SKM-1 (cell line): ENCODE measurements around the gene TMEM88.

Experiments
- DNase-seq: peaks from one replicate; lab custom pipeline; 2025; ENCODE audit not compliant: unreplicated experiment; lab: John Stamatoyannopoulos, UW

The TMEM88 gene

GRCh38 chr17:7833011-7833794, 21.7 kb upstream of the TMEM88 start:
- DNase-seq = no peak

GRCh38 chr17:7833795-7834541, 20.9 kb upstream of the TMEM88 start, which contains the start of gene KDM6B:
Gene KDM6B, plus strand, starts transcription at chr17:7834217. Its CDS starts 11,338 bp downstream, at chr17:7845555.
- DNase-seq = peak; percentile 54

GRCh38 chr17:7834542-7834956, 20.3 kb upstream of the TMEM88 start:
- DNase-seq = no peak

- DNase-seq = peak; percentile 42
Observed at GRCh38 chr17:7834957-7835813, 19.7 kb upstream of the TMEM88 start.

DNA sequence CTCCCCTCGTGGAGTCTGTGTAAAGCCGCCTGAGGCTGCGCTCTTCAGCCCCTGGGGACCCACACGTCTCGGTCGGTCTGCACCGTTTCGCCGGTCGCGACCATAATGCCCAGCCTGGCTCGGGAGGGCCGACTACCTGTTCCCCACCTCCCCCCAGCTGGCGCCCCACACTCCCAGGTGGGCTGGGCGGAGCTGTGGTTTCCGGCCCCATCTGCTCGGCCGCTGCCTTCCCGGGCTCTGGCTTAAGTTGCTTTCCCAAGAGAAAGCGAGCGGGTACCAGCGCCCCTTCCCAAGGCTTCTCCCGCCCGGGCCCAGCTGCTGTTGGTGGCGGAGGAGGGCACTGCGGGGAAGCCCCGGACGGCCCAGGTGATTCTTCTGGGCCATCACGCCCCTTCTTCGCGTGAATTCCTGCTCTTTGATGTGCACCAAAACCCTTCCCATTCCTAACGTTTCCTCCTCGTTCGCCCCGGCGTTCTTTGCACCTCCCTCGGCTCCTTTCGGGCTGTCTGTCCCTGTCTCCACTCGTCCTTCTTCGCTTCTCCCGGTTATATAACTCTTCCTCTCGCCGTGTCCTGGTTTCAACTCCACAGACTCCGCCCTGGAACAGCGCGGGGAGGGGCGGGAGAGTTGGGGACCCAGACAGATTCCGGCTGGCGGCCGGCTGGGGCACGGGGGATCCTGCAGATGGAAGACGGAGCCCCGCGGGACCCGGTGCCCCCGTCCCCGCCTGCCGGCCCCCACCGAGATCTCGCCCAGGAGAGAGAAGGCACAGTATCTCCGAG, 18.9 kb upstream of the TMEM88 start:
- DNase-seq = no peak

DNA sequence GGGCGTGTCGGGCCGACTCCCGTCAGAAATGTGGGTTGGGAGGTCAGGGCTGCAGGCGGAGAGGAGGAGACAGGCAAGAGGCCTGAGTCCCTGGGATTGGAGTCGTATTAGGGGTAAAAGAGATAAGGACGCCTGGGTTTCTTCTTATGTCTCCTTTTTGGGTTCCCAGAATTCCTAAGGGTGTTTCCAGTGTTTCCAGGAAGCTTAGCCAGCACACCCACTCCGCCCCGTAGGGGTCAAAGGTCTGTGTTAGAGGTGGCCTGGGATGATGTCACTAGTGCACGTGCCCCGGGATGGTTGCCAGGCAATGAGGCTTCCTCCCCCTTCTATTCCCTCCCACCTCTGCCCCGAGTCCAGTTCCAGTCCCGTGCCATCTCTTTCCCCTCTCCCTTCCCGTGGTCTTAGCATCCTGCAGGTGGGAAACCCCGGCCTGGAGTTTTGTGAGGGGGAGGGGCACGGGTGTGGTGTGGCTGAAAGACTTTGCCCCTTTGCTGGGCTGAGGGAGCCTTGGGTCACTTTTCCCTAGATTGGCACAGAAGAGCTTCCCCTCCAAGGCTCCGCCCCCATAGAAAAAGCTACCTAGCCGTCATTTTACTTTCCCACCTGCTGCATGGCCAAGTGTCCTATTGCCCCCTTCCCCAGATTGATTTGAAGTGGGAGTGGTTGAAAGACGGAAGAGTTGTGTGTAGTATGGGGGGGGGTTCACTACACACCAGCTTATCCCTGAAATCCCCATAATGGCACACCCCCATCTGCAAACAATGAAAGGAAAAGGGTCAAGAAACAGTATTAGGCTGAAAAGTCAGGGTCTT, 18.1 kb upstream of the TMEM88 start:
- peak; percentile 55 for DNase-seq

GRCh38 chr17:7837408-7838088, 17.3 kb upstream of the TMEM88 start:
- no peak for DNase-seq

DNA sequence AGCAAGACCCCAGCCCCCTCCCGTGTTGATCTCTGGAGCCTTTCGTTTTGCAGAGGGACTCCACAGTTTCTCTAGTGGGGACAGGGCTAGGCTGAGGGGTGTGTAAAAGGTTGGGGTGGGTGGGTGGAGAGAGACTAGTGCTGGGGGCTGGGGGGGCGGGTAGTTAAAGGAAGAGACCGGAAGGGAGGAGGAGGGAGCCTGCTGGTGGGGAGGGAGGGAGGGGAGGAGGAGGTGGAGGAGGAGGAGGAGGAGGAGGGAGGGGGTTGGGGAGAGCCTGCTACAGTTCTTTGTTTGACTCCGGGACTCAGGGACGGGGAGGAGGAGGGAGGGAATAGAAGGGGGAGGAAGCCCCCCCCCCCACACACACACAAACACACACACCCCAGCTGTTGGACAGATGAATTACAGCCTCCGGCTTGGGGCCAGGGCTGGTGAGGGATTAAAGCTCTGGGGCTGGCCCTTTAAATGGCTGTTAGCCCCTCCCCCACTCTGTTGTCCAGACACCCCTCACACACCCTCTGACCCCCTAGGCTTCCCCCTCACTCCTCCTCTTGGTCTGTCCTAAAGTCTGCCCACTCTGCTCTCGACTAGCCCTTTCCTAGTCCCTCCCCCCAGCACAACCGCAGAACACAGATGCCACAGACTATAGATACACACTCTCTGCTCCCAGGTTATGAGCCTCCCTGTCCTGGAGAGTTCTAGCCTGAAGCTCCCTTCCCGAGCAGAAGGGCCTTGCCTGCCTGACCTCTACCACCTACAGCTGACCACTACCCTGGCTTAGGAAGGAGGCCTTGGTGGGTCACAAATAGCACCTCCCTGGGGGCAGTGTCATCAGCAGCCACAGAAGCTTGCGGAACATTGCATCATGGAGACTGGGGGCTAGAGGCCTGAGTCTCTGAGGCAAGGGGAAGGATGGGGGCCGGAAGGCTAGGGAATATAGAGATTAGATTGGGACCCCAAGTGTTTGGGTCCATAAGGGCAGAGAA, 16.5 kb upstream of the TMEM88 start:
- peak; percentile 35 for DNase-seq

DNA sequence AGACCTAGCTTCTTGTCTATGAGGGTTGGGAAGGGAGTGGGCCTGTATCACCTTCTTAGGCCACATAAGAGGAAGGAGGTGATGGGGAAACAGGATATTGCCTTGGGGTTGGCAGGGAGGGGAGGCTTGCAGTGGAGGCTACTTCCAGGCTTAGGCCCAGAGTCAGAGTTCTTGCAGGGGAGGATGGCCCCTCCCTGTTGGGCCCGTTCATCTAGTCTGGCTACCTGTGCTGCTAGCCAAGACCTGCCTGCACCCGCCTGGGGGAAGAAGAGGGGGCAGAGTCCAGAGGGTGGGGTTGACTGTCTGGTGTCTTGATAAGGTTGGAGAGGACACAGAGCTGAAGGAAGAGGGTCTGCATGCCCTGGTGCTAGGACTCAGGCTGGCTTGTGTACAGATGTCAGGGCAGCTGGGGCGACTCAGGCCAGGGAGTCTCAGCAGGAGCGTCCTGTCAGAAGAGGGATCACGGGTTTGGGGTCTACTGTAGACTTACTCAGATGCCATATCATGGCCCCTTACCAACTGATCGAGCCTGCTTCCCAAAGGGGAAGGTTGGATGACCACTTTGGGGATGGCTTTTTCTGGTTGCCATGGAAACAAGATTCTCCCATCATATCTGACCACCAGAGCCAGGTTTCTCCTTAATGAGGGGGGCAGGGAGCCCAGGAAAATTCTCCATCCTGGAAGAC, 15.5 kb upstream of the TMEM88 start:
- peak; percentile 39 for DNase-seq

DNA sequence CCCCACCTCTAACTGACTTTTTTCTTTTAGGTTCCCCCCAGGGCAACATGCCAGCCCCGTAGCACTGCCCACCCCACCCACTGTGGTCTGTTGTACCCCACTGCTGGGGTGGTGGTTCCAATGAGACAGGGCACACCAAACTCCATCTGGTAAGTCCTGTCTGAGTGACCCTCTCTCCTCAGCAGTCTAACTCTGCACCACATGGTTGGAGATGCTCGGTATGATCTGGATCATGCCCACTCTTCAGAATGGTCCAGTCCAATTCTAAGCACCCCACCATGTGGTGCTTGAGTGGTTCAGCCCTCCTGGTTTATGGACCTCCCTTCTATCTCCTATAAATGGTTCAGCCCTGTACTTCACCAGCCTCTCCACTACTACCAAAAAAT, 15.0 kb upstream of the TMEM88 start:
- no peak for DNase-seq

GRCh38 chr17:7840441-7840840, 14.4 kb upstream of the TMEM88 start:
- DNase-seq = no peak

DNA sequence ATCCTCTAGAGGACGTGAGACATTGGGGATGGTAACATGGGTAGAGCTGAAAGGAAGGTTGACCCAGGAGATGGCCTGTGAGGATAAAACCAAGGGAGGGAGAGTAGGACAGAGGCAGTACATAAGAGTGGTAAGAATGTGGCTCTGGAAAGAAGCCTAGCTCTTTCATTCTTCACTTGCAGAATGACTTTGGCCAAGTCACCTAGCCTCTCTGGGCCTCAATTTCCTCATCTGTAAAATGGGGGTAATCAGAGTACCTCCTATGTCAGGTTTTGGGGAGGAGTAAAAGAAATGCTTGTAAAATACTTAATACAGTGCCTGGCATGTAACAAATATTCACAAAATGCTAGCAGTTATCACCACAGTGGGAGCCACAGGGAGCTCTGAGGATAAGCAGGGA, 14.0 kb upstream of the TMEM88 start:
- no peak for DNase-seq

DNA sequence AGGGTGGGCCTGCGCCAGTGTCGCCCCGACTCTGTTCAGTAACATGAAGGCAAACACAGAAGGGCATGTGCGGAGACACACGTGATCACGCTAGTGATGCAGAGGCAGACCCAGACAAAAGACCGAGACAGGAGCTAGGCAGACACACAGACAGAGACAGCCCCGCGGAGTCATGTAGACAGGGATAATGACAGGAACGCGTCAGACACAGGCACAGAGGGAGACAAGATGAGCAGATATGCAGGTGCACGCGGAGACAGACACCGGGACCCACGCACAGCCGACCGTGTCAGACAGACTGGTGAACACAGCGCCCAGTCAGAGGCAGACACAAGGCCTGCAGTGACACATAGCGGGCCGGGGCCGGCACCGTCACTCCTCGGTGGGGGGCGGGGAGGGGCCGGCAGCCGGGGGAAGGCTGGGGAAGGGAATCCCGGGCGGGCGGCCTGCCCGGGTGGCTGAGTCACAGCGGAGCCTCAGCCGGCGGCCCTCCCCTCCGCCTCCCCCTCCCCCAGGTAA, 13.4 kb upstream of the TMEM88 start:
- DNase-seq = no peak

GRCh38 chr17:7841915-7842379, 12.9 kb upstream of the TMEM88 start:
- DNase-seq = no peak

DNA sequence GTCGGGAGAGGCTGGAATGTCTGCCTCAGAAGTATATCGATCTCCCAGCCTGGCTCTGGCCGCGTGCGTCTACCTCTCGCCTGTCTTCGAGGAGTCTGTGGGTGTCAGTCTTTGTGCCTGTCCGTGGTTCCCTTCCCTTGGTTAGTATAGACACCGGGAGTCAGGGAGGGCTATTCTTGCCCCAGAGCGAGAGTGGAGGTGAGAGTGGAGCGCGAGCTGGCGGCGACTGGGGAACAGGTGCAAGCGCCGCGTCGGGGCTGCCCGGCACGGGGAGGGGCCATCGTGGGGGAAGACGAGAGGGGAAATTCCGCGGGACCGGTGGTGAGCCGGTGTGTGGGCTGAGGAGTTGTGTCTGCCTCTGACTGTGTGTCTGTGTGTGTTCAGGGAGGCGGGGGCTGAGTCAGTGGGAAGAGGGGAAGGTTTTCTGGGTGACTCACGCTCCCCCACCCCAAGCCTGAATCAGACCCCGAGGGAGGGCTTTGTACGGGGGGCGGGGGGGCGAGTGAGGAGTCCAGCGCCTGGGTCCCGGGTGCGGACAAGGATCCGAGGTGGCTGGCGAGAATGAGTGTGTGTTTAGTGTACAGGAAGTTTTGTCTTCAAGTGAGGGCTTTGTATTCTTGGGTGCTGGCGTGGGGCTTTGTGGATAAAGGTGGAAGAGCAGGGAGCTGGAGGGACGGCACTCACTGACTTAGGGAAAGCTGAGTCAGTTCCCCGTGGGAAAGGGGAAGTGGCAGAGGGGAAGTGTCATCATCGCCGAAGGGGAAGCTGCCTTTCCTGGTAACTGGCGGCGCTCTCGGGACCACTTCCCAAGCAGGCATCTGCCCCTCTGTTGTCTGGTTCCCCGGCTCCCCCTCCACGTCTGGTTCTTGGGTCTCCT, 12.2 kb upstream of the TMEM88 start:
- peak; percentile 42 for DNase-seq

DNA sequence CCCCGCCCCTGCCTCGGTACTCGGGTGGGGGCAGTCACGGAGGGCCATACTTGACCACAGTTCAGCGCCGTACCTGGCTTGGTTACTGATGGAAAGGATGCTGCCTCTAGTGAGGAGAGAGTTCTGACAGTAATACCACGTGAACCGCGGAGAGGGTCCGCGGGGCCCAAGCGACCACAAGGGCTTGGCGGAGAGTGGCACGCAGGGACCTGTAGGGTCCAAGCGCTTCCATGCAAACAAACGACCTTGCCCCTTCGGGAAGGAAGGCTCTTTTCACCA, 11.7 kb upstream of the TMEM88 start:
- no peak for DNase-seq
